Eye (tissue), 1 donor: ENCODE results near the gene TMED6.
"Not testable (repeated sequence)": the region's sequence is repeated elsewhere in the genome, so short reads cannot be mapped to it uniquely, and the experiment has no call there.

ENCODE experiments used
- DNase-seq: peaks from one replicate; pipeline ENCODE4 v3.0.0-alpha.2; 2015

The TMED6 gene

GRCh38 chr16:69351309-69352027 is at the start of gene TMED6:
Gene TMED6, minus strand, starts transcription at chr16:69351786. Its CDS starts 33 bp downstream, at chr16:69351753.
- DNase-seq = no peak

GRCh38 chr16:69399361-69399760 is 47.8 kb upstream of the TMED6 start:
- no peak for DNase-seq

- DNase-seq = peak; percentile 80
Measured at GRCh38 chr16:69397821-69398521, 46.4 kb upstream of the TMED6 start.

GRCh38 chr16:69396187-69397061 is 44.8 kb upstream of the TMED6 start:
- DNase-seq = peak; percentile 97

- no peak for DNase-seq
Measured at GRCh38 chr16:69395859-69396186, 44.2 kb upstream of the TMED6 start.

- no peak for DNase-seq
Measured at GRCh38 chr16:69393898-69394849, 42.6 kb upstream of the TMED6 start.

GRCh38 chr16:69386596-69386995 is 35.0 kb upstream of the TMED6 start:
- no peak for DNase-seq

- DNase-seq = peak; percentile 32
Measured at GRCh38 chr16:69384974-69385373, 33.4 kb upstream of the TMED6 start.

- DNase-seq = no peak
Measured at GRCh38 chr16:69382421-69382820, 30.8 kb upstream of the TMED6 start.

- DNase-seq = no peak
Measured at GRCh38 chr16:69381231-69381630, 29.6 kb upstream of the TMED6 start.

GRCh38 chr16:69378760-69379159 is 27.2 kb upstream of the TMED6 start:
- DNase-seq = no peak

GRCh38 chr16:69378036-69378435 is 26.4 kb upstream of the TMED6 start:
- DNase-seq = no peak

GRCh38 chr16:69376393-69377059 is 24.9 kb upstream of the TMED6 start:
- no peak for DNase-seq

GRCh38 chr16:69373019-69373418 is 21.4 kb upstream of the TMED6 start:
- no peak for DNase-seq

- DNase-seq = no peak
Measured at GRCh38 chr16:69371564-69371963, 20.0 kb upstream of the TMED6 start.

- no peak for DNase-seq
Measured at GRCh38 chr16:69368866-69369265, 17.3 kb upstream of the TMED6 start.

- no peak for DNase-seq
Measured at GRCh38 chr16:69367980-69368379, 16.4 kb upstream of the TMED6 start.

GRCh38 chr16:69366431-69366830 is 14.8 kb upstream of the TMED6 start:
- DNase-seq = no peak

- DNase-seq = no peak
Measured at GRCh38 chr16:69365901-69366300, 14.3 kb upstream of the TMED6 start.

- no peak for DNase-seq
Measured at GRCh38 chr16:69364088-69364487, 12.5 kb upstream of the TMED6 start.

GRCh38 chr16:69363281-69363717 is 11.7 kb upstream of the TMED6 start:
- no peak for DNase-seq

- not testable (repeated sequence) for DNase-seq
Measured at GRCh38 chr16:69360070-69360469, 8.5 kb upstream of the TMED6 start.
